HG03354 (cell line): ENCODE measurements around the gene SLAIN2.
A peak's percentile ranks its signal among the peaks of the same experiment; 100 is the strongest.

Source experiments
- ATAC-seq: cut with Tn5 transposase; IDR thresholded peaks from one replicate; pipeline ENCODE4 v1.9.1; 2021; ENCODE audit warnings: mild to moderate bottlenecking; ENCODE audit not compliant: unreplicated experiment, poor library complexity, severe bottlenecking

The SLAIN2 gene

GRCh38 chr4:48367016-48367415, 25.7 kb downstream of the SLAIN2 start:
- ATAC-seq, result no peak

- ATAC-seq, result no peak
These were observed 27.1 kb downstream of the SLAIN2 start for GRCh38 chr4:48368389-48368788.

- ATAC-seq, result no peak
These were observed 27.9 kb downstream of the SLAIN2 start for GRCh38 chr4:48369248-48369647.

DNA sequence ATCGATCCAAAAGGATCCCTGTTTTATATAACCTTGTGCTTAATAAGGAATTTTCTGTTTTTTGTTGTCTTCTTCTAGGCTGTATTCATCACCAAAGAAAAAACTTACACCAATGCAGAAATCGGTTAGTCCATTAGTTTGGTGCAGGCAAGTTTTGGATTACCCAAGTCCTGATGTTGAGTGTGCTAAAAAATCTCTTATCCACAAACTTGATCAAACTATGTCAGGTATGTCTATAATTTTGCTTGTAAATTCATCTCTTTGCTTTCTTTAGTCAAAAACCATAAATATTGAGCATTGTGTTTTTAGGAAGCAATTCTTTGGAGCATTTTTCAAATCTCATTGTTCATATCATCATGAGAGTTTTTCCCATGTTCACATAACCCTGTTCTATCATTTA, 28.4 kb downstream of the SLAIN2 start:
- no peak for ATAC-seq

GRCh38 chr4:48370260-48371134, 29.2 kb downstream of the SLAIN2 start:
- ATAC-seq, result peak; percentile 65

GRCh38 chr4:48372272-48372671, 30.9 kb downstream of the SLAIN2 start:
- ATAC-seq, result no peak

DNA sequence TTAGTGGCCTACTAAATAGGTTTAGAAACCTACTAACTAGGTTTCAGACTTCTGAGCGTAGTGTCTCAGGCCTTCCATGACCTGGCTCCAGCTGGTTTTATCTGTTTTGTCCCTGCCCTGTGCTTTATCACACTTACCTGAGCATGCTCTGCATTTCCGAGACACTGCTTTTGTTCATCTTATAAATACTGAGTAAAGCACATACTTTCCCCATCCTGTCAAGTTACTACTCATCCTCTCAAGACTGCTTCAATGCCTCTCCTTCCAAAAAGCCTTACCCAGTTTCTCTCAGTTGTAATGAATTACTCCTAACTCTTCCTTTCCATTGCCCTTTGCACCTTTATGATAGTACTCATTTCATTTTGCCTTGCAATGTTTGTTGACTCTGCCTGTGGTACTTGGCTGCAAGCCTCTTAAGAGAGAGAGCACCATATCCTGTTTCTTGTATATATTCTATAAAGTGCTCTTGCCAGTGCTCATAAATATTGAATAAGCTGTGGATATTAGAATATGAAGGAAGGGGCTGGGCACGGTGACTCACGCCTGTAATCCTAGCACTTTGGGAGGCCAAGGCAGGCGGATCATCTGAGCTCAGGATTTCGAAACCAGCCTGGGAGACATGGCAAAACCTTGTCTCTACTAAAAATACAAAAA, 34.4 kb downstream of the SLAIN2 start:
- no peak for ATAC-seq

DNA sequence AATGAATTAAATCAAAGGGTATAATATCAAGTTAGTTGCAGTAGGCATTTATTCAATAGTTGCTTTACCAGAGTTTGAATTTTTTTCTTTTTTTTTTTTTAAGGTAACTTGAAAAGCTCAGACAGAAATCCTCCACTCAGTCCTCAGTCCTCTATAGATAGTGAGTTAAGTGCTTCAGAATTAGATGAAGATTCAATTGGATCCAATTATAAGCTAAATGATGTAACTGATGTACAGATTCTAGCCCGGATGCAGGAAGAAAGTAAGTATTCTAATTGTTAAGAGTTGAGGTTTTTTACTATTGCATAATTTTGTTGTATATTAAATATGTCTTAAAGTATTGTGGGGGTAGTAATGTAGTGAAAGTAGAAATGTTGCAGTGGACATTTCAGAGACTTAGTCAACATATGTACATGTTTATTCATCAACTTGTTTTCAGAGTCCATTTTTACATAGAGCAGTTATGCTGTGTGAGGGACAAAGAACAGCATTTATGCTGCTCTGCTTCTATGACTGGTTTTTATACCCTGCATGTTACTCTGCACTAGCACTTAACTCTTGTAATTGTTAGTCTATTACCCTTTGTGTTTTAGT, 38.4 kb downstream of the SLAIN2 start:
- no peak for ATAC-seq

- no peak for ATAC-seq
These were observed 39.3 kb downstream of the SLAIN2 start for GRCh38 chr4:48380583-48381167.

DNA sequence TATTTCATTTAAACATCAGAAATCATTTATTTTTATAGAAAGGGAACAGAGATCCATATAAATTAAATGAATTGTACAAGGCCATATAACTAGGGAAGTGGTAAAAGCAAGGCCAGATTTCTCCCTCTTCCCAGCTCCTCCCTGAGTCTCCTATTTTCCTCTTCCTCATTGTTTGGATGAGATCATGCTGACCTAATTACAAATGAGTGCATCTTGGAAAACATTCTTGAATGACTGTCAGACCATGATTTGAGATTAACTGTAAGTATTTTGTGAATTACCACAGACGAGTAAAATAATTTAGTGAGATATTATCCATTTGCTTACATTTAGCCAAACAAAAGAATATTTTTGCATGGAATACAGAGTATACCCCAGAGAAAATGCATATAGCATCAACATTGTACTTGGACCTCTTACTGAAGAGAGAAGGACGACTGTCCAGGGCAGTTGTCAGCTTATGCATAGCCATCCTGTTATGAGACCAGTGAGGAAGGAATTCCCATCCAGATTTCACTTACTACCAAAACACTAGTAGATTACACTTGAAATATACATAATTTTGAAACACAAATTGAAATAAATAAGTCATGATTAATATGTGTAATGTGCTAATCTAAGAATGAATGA, 47.3 kb downstream of the SLAIN2 start:
- ATAC-seq, result no peak

GRCh38 chr4:48396043-48396442, 54.7 kb downstream of the SLAIN2 start:
- no peak for ATAC-seq

DNA sequence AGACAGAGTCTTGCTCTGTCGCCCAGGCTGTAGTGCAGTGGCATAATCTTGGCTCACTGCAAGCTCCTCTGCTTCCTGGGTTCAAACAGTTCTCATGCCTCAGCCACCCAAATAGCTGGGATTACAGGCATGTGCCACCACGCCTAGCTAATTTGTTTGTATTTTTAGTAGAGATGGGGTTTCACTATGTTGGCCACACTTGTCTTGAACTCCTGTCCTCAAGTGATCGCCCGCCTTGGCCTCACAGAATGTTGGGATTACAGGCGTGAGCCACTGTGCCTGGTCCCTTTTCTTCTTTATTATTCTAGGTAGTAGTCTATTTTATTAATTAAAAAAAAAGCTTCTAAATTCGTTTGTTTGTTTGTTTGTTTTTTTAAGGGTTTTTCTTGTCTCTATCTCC, 59.1 kb downstream of the SLAIN2 start:
- ATAC-seq, result no peak

DNA sequence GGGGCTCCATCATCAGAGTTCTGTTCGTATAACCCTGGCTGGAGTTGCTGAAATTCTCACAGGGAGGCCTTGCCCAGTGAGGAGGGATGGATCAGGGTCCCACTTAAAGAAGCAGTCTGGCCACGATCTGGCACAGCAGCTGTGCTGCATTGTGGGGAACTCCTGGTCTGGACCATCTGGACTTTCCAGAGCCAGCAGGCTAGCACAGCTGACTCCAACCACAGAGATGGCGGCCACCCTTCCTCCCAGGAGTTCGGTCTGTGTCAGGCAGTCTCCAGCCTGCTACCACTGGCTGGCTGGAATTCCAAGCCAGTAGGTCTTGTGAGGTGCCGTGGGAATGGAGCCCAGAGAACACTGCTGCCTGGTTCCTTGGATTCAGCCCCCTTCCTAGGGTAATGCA, 62.0 kb downstream of the SLAIN2 start:
- no peak for ATAC-seq

- no peak for ATAC-seq
These were observed 62.5 kb downstream of the SLAIN2 start for GRCh38 chr4:48403779-48404178.

DNA sequence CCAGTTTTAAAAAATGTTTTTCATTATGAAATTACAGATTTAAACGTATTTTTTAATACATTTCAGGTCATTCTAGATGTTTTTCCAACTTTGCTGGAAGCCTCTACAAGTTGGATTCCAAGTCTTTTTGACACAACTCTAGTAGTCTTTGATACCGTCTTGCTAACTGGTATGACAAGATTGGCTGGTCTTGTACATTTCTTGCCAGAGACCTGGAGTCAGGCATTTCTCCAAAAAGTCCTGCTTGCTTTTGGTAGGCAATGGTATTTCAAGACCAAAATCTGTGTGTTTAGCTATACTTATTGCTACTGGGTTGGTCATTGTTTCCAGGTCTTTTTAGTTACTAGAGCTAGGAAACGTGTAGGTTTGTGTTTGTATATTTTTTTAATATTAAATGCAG, 64.6 kb downstream of the SLAIN2 start:
- no peak for ATAC-seq

GRCh38 chr4:48409203-48409602, 67.9 kb downstream of the SLAIN2 start:
- no peak for ATAC-seq

DNA sequence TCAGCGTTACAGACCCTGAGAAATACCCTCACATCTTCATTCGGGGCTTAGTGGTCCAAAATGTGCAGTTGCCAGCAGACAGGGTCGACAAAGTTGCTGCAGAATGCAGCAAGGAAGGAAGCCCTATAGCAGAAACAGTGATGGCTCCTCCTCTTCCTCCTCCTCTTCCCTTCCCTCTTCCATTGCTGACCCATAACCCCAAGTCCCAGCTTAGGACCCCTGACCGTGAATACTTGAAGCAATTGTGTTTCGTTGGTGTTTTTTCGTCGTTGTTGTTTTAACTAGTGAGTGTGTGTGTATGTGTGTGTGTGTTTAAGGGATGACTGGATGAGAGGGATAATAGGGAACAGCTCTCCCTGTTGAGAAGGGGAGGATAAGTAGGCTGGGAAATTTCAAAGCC, 69.5 kb downstream of the SLAIN2 start:
- no peak for ATAC-seq

GRCh38 chr4:48420144-48420543, 78.8 kb downstream of the SLAIN2 start:
- no peak for ATAC-seq

- ATAC-seq, result no peak
These were observed 79.8 kb downstream of the SLAIN2 start for GRCh38 chr4:48421101-48421500.

DNA sequence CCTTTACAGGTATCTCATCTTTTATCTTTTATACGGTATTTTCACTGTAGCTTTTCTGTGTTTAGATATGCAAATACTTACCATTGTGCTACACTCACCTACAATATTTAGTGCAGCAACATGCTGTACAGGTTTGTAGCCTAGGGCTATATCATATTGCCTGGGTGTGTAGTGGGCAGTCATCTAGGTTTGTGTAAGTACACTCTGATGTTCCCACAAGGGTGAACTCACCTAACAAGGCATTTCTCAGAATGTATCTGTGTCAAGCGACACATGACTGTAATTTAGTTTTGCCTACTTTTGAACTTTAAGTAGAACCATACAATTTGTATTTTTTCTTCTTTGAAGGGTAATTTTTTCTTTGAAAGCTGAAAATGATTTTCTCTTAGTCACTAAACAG, 87.6 kb downstream of the SLAIN2 start:
- no peak for ATAC-seq
